Measurements from ENCODE around the gene SH3PXD2B.

GRCh38 chr5:172305380-172305779 lies 148.9 kb downstream of the SH3PXD2B start:
- TF ChIP-seq EZH2 (IDR thresholded peaks at IDR 0.05; ENCODE audit: low read length, missing control alignments) (no peak), CTCF (conservative IDR thresholded peaks at IDR 0.05 in 1 of 2, IDR thresholded peaks at IDR 0.05 in 1 of 2; ENCODE audit: low read depth in 1 of 2, low read length in 2 of 2) (no peak)
